ENCODE data around the gene UVSSA. TPM values are rescaled to one million over a fixed set of nuclear protein-coding genes. Genes with fewer than 3 reads are reported as not detected.
A peak's percentile ranks its signal among the peaks of the same experiment; 100 is the strongest.
"Not testable (repeated sequence)": the region's sequence is repeated elsewhere in the genome, so short reads cannot be mapped to it uniquely, and the experiment has no call there.

UVSSA gene
- total and polyA plus RNA-seq, 9 donors, result 3.8 to 24.7 (median 15.6) TPM

DNA sequence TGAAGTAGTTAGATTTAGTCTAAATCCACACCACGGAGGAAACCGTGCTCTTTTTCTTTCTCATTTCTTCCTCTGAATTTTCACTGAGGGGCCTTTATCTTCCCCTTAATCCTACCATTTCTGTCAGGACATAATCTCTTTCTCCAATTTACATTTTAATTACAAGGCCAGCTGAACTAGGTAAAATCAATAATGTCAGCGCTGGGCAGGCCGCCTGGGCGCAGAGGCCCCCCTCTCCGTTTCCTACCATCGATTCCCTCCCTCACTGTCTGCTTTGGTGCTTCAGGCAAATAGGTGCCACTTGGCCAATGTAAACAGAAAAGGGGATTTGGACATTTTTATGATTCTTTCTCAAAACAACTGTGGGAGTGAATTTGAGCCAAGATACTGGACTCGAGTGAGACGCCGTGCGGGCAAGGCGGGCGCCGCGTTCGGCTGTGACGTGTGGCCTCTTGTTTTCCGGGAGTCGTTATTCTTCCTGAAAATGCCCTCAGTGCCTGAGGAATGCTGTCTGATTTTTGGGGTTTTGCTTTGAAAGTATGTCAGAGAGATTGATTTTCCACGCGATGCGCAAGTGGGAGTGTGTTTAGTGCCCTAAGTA, 22.6 kb downstream of the UVSSA start:
- TF ChIP-seq EP300 (IDR thresholded peaks at IDR 0.05) (no peak), POLR2A (IDR thresholded peaks at IDR 0.05) (no peak)
- TF ChIP-seq, protein P1, sequence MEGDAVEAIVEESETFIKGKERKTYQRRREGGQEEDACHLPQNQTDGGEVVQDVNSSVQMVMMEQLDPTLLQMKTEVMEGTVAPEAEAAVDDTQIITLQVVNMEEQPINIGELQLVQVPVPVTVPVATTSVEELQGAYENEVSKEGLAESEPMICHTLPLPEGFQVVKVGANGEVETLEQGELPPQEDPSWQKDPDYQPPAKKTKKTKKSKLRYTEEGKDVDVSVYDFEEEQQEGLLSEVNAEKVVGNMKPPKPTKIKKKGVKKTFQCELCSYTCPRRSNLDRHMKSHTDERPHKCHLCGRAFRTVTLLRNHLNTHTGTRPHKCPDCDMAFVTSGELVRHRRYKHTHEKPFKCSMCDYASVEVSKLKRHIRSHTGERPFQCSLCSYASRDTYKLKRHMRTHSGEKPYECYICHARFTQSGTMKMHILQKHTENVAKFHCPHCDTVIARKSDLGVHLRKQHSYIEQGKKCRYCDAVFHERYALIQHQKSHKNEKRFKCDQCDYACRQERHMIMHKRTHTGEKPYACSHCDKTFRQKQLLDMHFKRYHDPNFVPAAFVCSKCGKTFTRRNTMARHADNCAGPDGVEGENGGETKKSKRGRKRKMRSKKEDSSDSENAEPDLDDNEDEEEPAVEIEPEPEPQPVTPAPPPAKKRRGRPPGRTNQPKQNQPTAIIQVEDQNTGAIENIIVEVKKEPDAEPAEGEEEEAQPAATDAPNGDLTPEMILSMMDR (IDR thresholded peaks at IDR 0.05), result no peak
- intact Hi-C loops (cut with DNase I), result no loop called here
- Histone ChIP-seq H3K4me3 (no peak overlapping the region), H3K36me3 (no peaks in the 10 kb centered on the region), H3K9me3 (no peaks in the 10 kb centered on the region), H3K27ac (no peak overlapping the region), H3K27me3 (no peaks in the 10 kb centered on the region), H3K4me1 (ENCODE audit: insufficient read depth) (no peaks in the 10 kb centered on the region)
- 80 to 85% (median 82%) methylated on average over 22 of the region's 22 CpGs for WGBS, 3 donors
- DNase-seq, result no peak

DNA sequence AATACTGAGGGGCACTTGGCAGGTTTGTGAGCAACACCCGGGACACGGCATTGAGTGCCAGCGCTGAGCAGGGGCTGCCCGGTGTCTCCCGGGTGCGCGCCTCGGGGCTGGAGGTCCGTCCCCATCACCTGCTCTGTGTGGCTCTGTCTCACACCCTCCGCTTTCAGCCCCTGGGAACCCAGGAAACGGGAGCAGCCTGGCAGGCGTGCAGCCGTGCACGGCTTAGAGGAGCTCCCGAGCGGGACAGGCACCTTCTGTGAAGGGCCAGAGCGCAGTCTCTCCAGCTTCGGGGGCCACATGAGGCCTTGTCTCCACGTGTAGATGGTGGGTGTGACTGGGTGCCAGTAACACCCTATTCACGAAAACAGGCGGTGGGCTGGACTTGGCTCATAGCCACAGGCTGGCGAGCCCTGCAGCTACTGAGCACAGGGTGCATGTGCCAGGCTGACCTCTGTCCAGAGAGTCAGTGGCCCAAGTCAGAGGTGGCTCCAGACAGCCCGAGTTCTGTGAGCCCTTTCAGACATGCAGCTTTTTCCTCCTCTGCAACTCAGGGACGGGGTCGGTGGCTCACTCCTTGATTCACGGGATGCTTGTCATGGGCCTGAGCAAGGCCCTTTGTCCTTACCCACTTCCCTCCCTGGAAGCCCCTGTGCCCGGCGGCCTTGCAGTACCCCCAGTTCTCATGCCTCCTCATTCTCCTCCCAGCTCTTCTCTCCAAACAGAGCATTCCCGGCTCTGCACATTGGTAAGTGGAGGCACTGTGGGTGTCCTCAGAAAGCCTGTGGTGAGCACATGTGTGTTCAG, 23.5 kb downstream of the UVSSA start:
- H3K9me3 ChIP-seq, result no peaks in the 10 kb centered on the region
- H3K27ac ChIP-seq, result no peak overlapping the region
- H3K4me1 ChIP-seq (ENCODE audit: insufficient read depth), result no peaks in the 10 kb centered on the region
- no peak overlapping the region for H3K4me3 ChIP-seq
- H3K36me3 ChIP-seq, result no peaks in the 10 kb centered on the region
- intact Hi-C loops (cut with DNase I), result no loop called here
- no peaks in the 10 kb centered on the region for H3K27me3 ChIP-seq
- no peak for DNase-seq
- TF ChIP-seq POLR2A (IDR thresholded peaks at IDR 0.05), result no peak
- no peak for TF ChIP-seq EP300 (IDR thresholded peaks at IDR 0.05)
- WGBS, 3 donors, result 92 to 93% (median 93%) methylated on average over 28 to 29 of the region's 29 CpGs

DNA sequence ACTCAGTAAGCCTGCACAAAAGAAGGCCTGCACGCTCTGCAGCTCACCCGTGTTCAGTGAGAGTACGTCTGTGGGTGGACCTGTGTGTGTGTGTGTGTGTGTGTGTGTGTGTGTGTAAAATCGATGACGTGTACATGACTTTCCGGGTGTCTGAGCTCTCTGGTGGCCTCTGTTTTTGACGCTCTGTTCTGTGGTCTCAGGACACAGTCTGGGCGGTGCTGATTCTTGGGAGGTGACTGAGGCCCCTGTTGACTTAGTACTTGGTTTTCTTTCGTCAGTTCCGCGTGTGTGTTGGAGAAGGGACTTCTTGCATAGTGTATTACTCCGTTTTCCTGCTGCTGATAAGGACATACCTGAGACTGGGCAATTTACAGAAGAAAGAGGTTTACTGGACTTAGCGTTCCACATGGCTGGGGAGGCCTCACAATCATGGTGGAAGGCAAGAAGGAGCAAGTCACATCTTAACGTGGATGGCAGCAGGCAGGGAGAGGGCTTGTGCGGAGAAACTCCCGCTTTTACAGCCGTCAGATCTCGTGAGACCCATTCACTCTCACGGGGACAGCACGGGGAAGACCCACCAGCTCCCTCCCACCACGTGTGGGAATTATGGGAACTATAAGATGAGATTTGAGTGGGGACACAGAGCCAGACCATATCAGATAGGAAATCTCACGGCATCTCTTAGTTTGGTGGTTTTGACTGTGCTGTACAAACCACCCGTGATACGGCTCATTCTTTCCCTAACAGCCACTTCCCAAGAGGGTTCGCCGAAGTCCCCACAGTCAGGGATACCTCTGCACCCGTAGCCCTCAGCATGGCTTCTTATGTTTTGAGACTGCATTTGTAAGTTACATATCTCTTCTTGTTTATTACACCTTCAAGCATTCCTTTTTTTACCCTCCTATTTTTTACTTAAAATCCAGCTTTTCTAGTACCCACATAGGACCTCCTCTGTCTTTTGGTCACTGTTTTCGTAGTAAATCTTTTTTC, 24.5 kb downstream of the UVSSA start:
- intact Hi-C loops (cut with DNase I), result no loop called here
- no peak overlapping the region for H3K4me3 ChIP-seq
- peak in 1 of 5 donors; percentile 5 for DNase-seq
- TF ChIP-seq, protein P1 (IDR thresholded peaks at IDR 0.05), result no peak
- TF ChIP-seq POLR2A (IDR thresholded peaks at IDR 0.05) (no peak), EP300 (IDR thresholded peaks at IDR 0.05) (no peak)
- H3K9me3 ChIP-seq, result no peaks in the 10 kb centered on the region
- no peaks in the 10 kb centered on the region for H3K27me3 ChIP-seq
- no peak overlapping the region for H3K27ac ChIP-seq
- no peaks in the 10 kb centered on the region for H3K36me3 ChIP-seq
- no peaks in the 10 kb centered on the region for H3K4me1 ChIP-seq (ENCODE audit: insufficient read depth)
- 92 to 93% (median 92%) methylated on average over 28 of the region's 28 CpGs for WGBS, 3 donors

DNA sequence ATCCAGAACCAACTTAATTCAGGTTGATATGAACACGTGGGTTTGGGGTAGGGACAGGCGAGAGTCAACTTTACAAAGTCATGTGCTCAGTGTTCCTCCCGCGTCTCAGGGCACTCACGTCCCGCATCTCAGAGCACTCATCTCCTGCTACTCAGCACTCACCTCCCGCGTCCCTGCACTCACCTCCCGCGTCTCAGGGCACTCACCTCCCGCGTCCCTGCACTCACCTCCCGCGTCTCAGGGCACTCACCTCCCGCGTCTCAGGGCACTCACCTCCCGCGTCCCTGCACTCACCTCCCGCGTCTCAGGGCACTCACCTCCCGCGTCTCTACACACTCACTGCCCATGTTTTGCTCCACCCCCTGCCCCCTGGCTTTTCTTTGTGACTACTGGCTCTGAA, 25.6 kb downstream of the UVSSA start:
- H3K4me3 ChIP-seq; H3K27ac ChIP-seq; intact Hi-C loops (cut with DNase I); H3K27me3 ChIP-seq; H3K4me1 ChIP-seq (ENCODE audit: insufficient read depth); H3K9me3 ChIP-seq; H3K36me3 ChIP-seq: not testable (repeated sequence)
- 82 to 97% (median 92%) methylated on average over 21 to 22 of the region's 22 CpGs for WGBS, 3 donors
- DNase-seq, result peak in 1 of 5 donors; percentile 20

Data from ovary (tissue), 9 donors.